Measurements from ENCODE around the gene USP27X.

Gene USP27X

GRCh38 chrX:49892542-49892941, 13.3 kb downstream of the USP27X start:
- no peaks in the 10 kb centered on the region for H3K36me3 ChIP-seq
- H3K9me3 ChIP-seq, result no peaks in the 10 kb centered on the region
- TF ChIP-seq CTCF (IDR thresholded peaks at IDR 0.05; ENCODE audit: low read depth, low read length), result no peak
- no peak for DNase-seq
- H3K4me1 ChIP-seq, result no peaks in the 10 kb centered on the region
- H3K27me3 ChIP-seq, result no peaks in the 10 kb centered on the region
- H3K4me3 ChIP-seq (ENCODE audit: low read depth, low read length), result no peak overlapping the region

GRCh38 chrX:49896951-49897350, 17.7 kb downstream of the USP27X start:
- Histone ChIP-seq H3K27me3 (no peaks in the 10 kb centered on the region), H3K4me1 (no peaks in the 10 kb centered on the region), H3K36me3 (no peaks in the 10 kb centered on the region), H3K4me3 (ENCODE audit: low read depth, low read length) (no peak overlapping the region), H3K9me3 (no peaks in the 10 kb centered on the region)
- no peak for DNase-seq
- TF ChIP-seq CTCF (IDR thresholded peaks at IDR 0.05; ENCODE audit: low read depth, low read length), result no peak

- no peak for TF ChIP-seq CTCF (IDR thresholded peaks at IDR 0.05; ENCODE audit: low read depth, low read length)
- H3K4me1 ChIP-seq, result no peaks in the 10 kb centered on the region
- H3K36me3 ChIP-seq, result no peaks in the 10 kb centered on the region
- no peak for DNase-seq
- H3K9me3 ChIP-seq, result no peaks in the 10 kb centered on the region
- H3K27me3 ChIP-seq, result no peaks in the 10 kb centered on the region
- H3K4me3 ChIP-seq (ENCODE audit: low read depth, low read length), result no peak overlapping the region
Measured at GRCh38 chrX:49901048-49901447, 21.8 kb downstream of the USP27X start.

- DNase-seq, result no peak
- no peak for TF ChIP-seq CTCF (IDR thresholded peaks at IDR 0.05; ENCODE audit: low read depth, low read length)
Measured at GRCh38 chrX:49910344-49910743, 31.1 kb downstream of the USP27X start.

GRCh38 chrX:49912086-49912485, 32.8 kb downstream of the USP27X start:
- DNase-seq, result no peak
- Histone ChIP-seq H3K36me3 (no peaks in the 10 kb centered on the region), H3K9me3 (no peaks in the 10 kb centered on the region)

More at GRCh38 chrX:49910344-49910743, 31.1 kb downstream of the USP27X start:
- Histone ChIP-seq H3K4me3 (ENCODE audit: low read depth, low read length) (no peak overlapping the region), H3K27me3 (no peaks in the 10 kb centered on the region), H3K9me3 (no peaks in the 10 kb centered on the region), H3K36me3 (no peaks in the 10 kb centered on the region), H3K4me1 (no peaks in the 10 kb centered on the region)

GRCh38 chrX:49912861-49913260, 33.6 kb downstream of the USP27X start:
- DNase-seq, result no peak
- H3K36me3 ChIP-seq, result no peaks in the 10 kb centered on the region
- no peaks in the 10 kb centered on the region for H3K27me3 ChIP-seq
- H3K9me3 ChIP-seq, result no peaks in the 10 kb centered on the region
- no peak overlapping the region for H3K4me3 ChIP-seq (ENCODE audit: low read depth, low read length)
- H3K4me1 ChIP-seq, result no peaks in the 10 kb centered on the region
- TF ChIP-seq CTCF (IDR thresholded peaks at IDR 0.05; ENCODE audit: low read depth, low read length), result no peak

More at GRCh38 chrX:49912086-49912485, 32.8 kb downstream of the USP27X start:
- no peaks in the 10 kb centered on the region for H3K27me3 ChIP-seq
- TF ChIP-seq CTCF (IDR thresholded peaks at IDR 0.05; ENCODE audit: low read depth, low read length), result no peak; the same call in 1 of the 2 replicates
- H3K4me1 ChIP-seq, result no peaks in the 10 kb centered on the region
- no peak overlapping the region for H3K4me3 ChIP-seq (ENCODE audit: low read depth, low read length)
